GM19467 (cell line): ENCODE measurements around the gene NFE2L3.
"Not testable (repeated sequence)": the region's sequence is repeated elsewhere in the genome, so short reads cannot be mapped to it uniquely, and the experiment has no call there.

ENCODE experiments used
- ATAC-seq: cut with Tn5 transposase; IDR thresholded peaks from one replicate; pipeline ENCODE4 v1.9.1; 2021; ENCODE audit warnings: mild to moderate bottlenecking, moderate library complexity; ENCODE audit not compliant: unreplicated experiment

The NFE2L3 gene

DNA sequence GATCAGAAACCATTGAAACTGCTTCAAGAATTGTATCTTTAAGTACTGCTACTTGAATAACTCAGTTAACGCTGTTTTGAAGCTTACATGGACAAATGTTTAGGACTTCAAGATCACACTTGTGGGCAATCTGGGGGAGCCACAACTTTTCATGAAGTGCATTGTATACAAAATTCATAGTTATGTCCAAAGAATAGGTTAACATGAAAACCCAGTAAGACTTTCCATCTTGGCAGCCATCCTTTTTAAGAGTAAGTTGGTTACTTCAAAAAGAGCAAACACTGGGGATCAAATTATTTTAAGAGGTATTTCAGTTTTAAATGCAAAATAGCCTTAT is 33.8 kb downstream of the NFE2L3 start:
- ATAC-seq, result no peak

DNA sequence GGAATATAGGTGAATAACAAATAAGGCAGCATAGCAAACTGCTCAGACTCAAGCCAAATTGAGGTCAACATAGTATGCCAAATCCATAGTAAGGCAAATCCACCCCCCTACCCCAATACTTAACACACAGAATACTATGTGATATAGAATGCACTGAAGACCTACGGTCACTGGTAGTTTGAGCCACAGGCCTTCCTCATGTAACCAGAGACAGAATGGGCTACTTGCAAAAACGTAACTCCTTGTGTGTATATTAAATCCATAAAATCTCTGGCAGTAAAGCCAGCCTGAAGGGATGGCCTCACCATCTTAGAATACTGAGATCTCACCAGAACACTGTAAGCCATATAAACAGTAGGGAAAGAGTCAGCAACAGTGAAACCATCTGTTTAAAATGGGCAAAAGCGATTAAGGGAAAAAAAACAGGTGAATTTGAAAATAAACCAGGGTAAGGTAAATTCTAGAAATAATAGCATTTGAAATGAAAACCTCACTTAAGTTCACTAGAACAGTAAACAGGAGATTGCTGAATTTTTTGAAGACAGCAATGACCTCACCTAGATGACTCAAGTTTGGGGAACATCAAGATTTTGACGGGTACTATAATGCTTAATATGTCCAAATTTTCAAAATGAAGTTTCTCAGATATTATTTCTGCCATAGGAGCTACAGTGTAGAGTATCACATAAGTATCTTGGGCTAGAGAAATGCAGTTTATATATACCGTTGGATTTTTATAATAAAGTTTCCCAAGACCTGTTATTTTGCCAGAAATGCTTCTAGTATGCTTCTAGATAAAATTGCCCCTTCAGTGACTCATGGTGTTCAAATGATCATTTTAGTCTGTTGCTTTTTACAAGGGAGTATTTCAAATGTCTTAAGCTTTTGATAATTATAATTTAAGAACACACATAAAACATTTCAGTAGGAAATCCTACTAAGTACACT is 34.6 kb downstream of the NFE2L3 start:
- no peak for ATAC-seq

DNA sequence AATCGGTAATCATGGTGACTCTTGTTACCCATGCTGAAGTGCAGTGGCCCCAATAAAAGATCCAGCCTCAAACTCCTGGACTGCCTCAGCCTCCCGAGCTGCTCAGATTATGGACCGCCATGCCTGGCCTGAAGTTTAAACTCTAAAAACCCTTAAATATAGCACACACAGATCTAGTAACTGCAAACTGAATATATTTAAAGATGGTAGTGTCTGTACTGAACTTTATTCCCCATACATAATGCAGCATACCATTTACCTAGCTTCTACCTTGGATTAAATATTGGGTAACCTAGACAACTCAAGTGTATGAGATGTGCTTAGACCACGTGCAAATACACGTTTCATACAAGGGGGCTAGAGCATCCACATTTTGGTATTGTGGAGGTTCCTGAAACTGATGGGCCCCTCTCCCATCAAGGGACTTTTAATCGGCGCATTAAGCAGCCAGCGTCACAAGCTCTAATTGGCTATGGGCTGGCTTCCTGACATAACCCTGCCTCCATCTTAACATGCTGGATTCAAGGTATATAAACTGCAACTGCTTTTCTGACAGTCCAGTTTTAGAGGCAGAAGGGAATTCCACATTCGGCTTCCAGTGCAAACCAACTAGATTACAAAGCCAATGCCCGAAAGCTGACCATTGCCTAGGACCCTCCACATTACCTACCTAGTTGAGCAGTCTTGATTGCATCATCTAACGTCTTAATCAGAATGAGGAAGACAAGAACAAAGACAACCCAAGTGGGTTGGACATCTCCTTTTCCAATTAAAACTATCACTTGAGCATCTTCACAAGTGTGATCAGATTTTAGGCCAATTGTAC is 35.6 kb downstream of the NFE2L3 start:
- ATAC-seq, result no peak

DNA sequence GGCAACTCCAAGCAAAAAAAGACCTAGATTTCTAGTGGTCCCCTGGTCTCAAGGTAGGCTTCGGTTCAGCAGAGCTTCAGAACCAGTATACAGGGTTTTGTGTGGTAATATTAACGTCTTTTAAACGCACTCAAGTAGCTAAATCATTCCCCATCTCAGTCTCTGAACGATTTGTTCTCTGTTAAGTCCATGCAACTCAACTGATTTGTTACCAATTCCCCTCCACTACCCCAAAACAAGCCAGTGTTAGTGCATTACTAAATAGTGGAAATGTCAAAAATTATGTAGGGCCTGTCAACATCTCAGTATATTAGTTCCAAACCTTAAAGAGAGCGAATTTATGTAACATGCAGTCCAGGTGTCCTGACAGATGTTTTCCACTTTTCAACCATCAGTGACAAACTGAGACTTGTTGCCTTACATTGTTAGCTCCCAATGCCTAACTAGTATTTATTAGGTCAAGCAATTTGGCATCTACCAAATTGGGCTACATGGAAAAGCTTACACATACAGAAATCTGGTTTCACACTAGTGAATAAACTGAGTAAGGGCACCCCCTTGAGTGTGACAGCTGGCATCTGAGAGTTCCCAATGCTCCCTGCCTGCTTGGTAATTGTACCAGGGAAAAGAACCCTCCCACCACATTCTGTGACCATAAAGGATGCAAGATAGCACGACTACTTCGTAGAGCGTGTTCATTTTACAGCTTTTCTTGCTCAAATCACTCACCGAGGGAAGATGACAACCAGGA is 36.4 kb downstream of the NFE2L3 start:
- no peak for ATAC-seq

DNA sequence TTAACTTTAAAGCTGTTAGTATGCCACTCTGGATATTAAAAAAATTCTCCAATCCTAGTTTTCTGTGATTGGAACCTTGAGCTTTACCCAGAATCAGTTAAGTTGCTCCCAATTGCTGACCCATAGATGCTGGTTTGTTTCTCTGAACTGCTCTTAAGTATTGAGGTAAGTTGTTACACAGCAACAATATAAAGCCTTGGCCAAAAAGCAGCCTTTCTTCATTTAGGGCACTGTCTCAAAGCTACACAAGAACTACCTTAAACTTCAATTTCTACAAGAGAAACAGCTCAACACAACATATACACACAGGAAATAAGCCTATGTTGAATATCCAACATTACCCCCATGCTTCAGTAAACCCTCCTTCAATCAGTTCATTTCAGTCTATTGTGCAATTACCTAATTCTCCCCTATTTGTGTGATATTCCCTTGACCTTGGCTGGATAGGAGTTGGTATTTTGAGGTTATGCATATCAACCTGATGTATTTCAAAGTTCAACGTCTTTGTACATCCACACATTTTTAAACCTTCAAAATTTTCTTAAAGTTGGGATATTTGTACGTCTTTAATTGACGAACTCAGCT is 37.1 kb downstream of the NFE2L3 start:
- ATAC-seq, result no peak

DNA sequence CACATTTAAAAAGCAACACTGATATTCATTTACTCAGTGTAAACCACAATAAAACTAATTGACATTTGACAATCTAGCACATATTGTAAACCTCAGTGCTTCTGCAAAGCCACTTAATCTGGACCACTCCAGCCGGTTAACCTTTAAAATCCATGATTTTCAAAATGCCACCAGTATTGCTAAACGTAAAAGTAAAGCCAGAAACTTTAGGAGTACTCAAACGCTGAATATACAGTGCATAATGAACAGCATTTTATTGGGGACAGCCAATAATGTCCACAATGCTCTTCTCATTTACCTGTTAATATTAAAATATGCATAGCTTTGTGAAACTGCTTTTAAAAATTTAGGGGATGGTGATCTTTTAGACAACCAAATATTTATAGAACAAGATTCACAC is 37.7 kb downstream of the NFE2L3 start:
- ATAC-seq, result no peak

DNA sequence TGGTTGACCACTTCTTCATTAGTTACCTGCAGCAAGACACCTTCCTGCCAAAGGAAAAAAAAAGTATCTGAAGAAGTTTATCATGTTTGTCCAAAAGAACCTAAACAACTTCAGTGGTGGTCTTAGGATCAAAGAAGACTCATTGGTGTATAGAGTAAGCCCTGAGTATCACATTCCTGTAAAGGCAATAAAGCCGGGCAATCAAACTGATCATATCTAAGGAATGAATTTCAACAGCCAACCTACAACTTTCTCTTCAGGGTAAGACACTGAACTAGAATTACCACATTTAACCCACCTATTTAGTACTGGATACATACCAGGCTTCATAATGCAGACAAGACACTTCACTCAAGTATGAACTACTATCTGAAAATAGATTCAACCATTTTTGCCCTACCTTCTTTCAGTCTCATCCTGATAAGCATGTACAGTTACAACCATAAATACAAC is 38.4 kb downstream of the NFE2L3 start:
- ATAC-seq, result no peak

DNA sequence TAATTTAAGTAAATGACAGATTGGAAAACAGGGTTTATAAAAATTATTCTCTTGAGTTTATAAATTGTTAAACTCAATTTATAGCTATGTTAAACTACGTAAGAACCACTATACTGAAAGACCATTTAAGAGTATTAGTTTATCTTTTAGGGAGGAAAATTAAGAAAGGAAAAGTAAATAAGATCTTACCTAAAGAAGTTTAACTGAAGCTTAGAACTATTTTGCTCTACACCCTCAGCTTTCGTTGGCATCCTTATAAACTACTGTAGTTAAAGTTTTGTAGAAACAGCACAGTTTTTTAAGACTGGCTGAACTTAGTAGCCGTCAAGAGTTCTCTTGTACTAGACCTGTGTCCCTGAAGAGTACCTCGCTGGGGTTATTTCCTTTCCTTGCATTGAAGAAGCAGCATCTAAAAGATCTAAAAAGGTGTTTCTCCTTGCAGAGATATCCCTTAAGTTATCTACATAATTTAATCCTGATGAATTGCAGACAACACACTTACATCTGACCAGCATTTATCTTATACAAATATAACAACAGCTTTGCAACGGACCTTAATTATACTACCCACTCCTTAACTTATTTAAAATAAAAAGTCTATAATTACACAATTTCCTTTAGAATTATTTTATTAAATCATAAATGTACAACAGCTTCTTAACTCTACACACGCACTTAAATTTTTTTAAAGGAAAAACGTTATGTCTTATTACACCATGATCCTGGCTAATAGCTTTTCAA is 39.4 kb downstream of the NFE2L3 start:
- ATAC-seq, result no peak

DNA sequence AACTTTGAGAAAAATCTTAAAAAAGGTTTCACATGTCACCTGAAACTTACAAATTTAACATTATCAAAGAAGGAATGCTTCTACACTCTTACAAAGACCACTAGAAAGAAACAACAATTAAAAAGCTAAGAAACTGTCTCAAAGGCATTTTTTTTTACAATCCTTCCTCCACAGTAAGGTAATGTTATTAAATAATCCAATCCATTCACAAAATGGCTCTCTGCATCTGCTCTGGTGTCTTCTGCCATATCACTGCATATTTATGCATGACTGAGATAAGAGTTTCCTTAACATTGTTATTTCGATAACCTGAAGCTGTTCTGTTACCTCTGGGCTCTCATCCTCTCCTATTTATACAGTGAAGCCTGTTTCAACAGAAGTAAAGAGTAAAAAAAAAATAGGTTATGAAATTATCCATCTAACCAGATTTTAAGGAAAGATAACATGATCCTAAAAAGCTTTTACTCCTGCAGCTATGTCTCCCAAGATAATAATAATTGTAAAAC is 40.0 kb downstream of the NFE2L3 start:
- ATAC-seq, result no peak

DNA sequence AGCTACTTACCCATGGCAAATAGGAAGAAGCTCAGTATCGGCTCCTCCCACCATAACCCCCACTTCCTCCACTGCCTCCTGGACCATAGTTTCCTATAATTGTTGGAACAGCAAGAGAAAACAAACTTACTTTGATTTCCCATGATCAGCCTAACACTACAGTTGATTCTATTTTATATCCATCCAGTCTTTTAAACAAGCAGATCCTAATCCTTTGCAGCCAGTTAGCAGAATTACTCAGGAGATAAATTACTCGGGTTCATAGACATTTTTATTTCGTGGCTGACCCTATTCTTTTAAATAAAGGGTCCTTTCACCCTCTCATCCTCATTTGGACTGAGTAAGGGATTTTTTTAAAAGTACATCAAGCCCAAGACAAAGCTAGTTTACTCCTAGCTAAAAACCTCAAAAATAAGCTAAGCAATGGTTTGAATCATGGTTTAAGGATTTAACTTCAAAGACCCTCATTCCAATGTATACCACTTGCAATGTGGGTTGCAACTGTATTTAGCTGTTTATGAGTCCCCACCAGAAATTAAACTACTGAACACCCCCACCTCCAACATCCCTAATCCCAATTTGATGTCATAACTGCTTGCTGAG is 40.6 kb downstream of the NFE2L3 start:
- no peak for ATAC-seq

DNA sequence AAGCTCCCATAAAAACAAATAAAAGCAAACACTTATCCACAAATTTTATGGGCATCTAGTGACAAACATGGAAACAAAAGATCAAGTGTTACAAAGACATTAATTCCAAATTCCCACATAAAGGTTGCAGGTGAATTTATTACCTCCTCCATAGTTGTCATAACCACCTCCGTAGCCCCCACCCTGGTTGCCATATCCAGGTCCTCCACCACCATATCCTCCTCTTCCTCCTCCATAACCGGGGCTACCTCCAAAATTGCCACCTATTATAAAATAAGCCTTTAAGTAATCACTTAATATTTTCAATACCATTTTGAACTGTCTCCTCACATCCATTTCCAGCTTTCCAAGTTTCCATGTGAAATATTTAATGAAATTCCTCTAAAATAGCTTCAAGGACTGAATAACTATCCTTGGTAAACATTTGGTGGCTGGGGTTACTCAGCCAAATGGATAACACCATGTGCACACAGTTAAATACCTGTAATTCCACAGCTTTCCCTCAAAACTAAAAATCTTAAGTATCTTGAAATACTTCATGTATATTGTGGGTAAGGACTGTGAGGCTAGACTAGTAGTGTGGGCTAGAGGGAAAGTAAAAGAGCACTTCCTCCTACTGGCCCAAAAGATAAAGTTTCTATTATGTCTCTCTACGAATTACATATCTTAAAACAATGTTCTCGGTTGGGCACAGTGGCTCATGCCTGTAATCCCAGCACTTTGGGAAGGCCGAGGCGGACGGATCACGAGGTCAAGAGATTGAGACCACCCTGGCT is 41.6 kb downstream of the NFE2L3 start:
- ATAC-seq, result no peak

DNA sequence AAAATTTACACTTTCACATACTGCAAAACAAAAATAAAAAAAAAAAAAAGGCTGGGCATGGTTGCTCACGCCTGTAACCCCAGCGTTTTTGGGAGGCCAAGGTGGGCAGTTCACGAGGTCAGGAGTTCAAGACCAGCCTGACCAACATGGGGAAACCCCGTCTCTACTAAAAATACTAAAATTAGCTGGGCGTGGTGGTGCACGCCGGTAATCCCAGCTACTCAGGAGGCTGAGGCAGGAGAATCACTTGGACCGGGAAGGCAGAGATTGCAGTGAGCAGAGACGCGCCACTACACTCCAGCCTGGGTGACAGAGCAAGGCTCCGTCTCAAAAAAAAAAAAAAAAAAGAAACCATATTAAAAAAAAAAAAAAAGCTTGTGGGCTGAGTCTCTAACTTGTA is 42.8 kb downstream of the NFE2L3 start:
- ATAC-seq, result not testable (repeated sequence)

DNA sequence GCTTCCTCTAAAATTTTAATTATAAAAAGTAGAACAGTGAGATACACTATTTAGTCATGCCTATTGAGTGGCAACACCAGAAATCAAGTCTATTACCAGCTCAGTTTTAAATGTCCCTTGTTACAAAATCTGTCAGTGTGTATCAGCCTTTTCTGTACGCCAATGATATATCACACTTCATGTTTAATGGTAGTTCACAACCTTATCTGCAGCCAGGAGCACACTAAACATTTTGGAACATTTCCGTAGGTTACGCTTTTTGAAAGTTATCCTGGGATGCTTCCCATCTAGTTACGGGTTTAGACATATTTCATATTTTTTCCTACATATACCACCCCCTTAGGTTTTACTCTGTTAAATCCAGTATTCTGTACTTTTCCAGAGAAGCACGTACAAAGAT is 43.2 kb downstream of the NFE2L3 start:
- no peak for ATAC-seq

DNA sequence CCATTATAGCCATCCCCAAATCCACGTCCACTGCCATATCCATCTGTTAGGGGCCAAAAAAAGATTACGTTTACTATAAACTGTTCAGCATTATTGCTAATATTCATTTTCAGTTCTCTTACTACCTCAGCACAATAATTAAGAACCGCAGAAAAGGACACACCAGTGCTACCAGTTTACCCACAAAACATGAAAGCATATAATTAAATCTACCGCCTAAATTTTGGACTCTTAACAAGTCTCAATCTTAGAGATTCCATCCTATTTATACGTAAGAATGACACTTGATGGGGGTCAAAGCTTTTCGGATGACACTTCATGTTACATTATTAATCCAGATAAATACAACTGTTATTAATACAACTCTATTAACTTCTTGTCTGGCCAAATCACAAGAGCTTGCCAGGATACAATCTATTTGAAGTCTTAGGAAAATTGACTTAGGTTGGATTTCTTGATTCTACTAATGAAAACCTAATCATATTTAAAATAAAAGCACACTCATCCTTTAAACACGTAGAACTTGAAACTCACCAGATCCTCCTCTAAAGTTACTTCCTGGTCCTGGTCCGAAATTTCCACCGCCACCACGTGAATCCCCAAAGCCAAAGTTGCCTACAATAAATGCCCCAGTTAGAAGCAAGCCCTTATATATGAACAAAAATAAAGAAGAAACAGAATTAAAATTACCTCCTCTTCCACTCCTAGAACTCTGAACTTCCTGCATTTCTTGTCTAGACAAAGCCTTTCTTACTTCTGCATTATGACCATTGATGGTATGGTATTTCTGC is 44.1 kb downstream of the NFE2L3 start:
- no peak for ATAC-seq

DNA sequence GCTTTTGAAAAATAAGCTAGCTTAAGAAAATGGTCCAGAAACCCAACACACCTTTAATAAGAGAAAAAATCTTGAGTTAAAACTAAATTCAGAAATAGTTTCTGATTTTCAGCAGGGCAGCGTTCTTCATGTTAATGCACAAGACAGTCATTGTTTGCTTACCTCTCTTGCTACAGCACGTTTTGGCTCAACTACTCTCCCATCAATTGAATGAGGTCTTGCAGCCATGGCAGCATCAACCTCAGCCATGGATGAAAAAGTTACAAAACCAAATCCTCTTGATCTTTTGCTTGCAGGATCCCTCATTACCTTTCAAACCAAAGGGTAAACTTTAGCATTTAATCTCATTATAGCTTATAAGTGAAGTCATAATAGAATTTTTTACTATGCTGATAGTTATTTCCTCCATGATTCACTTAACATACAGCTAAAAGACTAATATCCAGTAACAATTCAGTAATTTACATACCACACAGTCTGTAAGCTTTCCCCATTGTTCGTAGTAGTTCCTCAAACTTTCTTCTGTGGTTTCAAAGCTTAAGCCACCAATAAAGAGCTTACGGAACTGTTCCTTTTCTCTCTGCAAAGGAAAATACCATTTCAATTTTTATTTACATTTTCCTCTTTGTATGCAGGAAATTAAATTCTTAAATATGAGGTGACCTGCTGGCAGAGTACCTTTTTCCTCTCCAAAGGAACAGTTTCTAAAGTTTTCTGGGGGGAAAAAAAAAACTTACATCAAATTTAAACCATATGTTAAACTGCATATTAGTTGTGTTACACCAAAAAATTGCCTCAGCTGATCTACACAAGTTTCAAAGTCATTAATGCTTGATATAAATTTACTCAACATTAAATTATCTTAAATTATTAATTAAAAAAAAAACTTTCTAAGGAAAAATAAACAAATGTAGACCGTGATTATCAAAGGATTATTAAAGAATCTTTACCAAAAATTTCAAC is 45.4 kb downstream of the NFE2L3 start:
- ATAC-seq, result no peak

DNA sequence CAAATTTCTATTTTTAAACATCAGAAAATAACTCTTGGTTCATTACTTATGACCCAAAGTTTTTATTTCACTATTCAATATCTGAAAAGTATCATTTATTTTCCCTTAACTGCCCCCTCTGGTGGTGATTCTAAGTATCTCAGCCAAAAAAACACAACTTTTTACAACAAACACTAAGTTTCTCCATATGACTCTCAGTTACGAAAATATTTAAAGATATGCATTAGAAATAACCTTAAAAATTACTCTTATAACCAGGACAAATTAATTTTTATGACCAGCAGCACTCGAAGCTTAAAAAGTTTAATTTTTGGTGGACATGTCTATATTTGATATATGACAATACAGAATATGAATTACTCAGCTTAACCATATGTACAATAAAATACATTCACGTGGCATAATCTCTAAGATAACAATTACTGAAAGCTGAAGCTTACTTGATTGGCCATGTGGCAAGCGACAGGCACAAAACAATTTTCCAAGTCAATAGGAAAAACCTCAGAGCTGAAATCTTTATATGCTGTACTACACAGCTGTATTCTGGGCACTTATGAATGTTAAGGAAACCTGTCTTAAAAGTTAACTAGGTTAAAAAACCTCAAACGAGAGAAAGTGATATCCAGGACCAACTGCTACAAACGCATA is 46.3 kb downstream of the NFE2L3 start:
- ATAC-seq, result no peak
